PC-3 (cell line): ENCODE results near the gene ZNF226. TPM values are rescaled to one million over a fixed set of nuclear protein-coding genes. Genes with fewer than 3 reads are reported as not detected.
"Not testable (repeated sequence)": the region's sequence is repeated elsewhere in the genome, so short reads cannot be mapped to it uniquely, and the experiment has no call there.

Experiments
- ATAC-seq: fragments of 200-7000 bp; cut with Tn5 transposase; 2 replicates; pipeline ENCODE4 v1.9.1; 2020; ENCODE audit warnings: mild to moderate bottlenecking, moderate library complexity
- BruUV-seq: library from RNA; stranded (reverse); fragments of 400-500 nt; replicated peaks from 2 replicates; lab custom pipeline; 2021; lab: Mats Ljungman, UMichigan
- CTCF ChIA-PET: fragments of 300-600 bp; sonication (Branson Sonifier 250); formaldehyde crosslinking; loops from one replicate; lab custom pipeline; 2022; ENCODE audit warnings: antibody characterized with exemption; lab: Charles Lee
- POLR2A ChIA-PET: fragments of 300-600 bp; sonication (Branson Sonifier 250); formaldehyde crosslinking; loops from one replicate; lab custom pipeline; 2022; ENCODE audit warnings: antibody characterized with exemption; ENCODE audit not compliant: unreplicated experiment; lab: Charles Lee
- DNase-seq: peaks from one replicate; pipeline ENCODE4 v3.0.0-alpha.2; 2015
- H2AFZ ChIP-seq: fragments of 300-600 bp; sonication (generic); 2 replicates; pipeline ENCODE4 v1.6.0; 2016; ENCODE audit warnings: antibody characterized with exemption, low read length
- H3F3A ChIP-seq: fragments of 300-600 bp; sonication (generic); one replicate; pipeline ENCODE4 v1.6.0; 2017; ENCODE audit warnings: antibody characterized with exemption, low read length, control low read depth, mild to moderate bottlenecking; ENCODE audit not compliant: unreplicated experiment
- H3K27ac ChIP-seq: fragments of 300-600 bp; sonication (generic); 2 replicates; pipeline ENCODE4 v1.5.1; 2016; ENCODE audit warnings: mild to moderate bottlenecking, low read length
- H3K27me3 ChIP-seq: fragments of 300-600 bp; sonication (generic); 2 replicates; pipeline ENCODE4 v1.6.1; 2016; ENCODE audit warnings: low read length, mixed read lengths
- H3K36me3 ChIP-seq: fragments of 300-600 bp; sonication (generic); 2 replicates; pipeline ENCODE4 v1.6.1; 2016; ENCODE audit warnings: low read depth, mixed run types, low read length, mixed read lengths
- H3K4me1 ChIP-seq: fragments of 300-600 bp; sonication (generic); 2 replicates; pipeline ENCODE4 v1.5.1; 2016; ENCODE audit warnings: low read length; ENCODE audit not compliant: insufficient read depth
- H3K4me2 ChIP-seq: fragments of 300-600 bp; sonication (generic); 2 replicates; pipeline ENCODE4 v1.6.0; 2016; ENCODE audit warnings: low read length
- H3K4me3 ChIP-seq: fragments of 300-600 bp; sonication (generic); 2 replicates; pipeline ENCODE4 v1.5.1; 2016; ENCODE audit warnings: mild to moderate bottlenecking, low read length, mixed read lengths
- H3K79me2 ChIP-seq: fragments of 300-600 bp; sonication (generic); 2 replicates; pipeline ENCODE4 v1.6.1; 2017; ENCODE audit warnings: low read length, mixed read lengths
- H3K9ac ChIP-seq: fragments of 300-600 bp; sonication (generic); 2 replicates; pipeline ENCODE4 v1.6.0; 2016; ENCODE audit warnings: mild to moderate bottlenecking, low read length
- H3K9me2 ChIP-seq: fragments of 300-600 bp; sonication (generic); replicated peaks from 2 replicates; pipeline ENCODE4 v1.6.1; 2016; ENCODE audit warnings: mixed run types, low read length, mixed read lengths
- H3K9me3 ChIP-seq: fragments of 300-600 bp; sonication (generic); 2 replicates; pipeline ENCODE4 v1.6.1; 2016; ENCODE audit warnings: low read length, mixed read lengths
- H4K20me1 ChIP-seq: fragments of 300-600 bp; sonication (generic); 2 replicates; pipeline ENCODE4 v1.6.1; 2016; ENCODE audit warnings: low read length, mixed read lengths
- CTCF ChIP-seq: fragments of 300-600 bp; sonication (generic); conservative IDR thresholded peaks from 2 replicates; pipeline ENCODE4 v1.5.1; 2017; ENCODE audit warnings: antibody characterized with exemption, low read depth, mild to moderate bottlenecking, low read length
- EZH2 ChIP-seq: fragments of 300-600 bp; sonication (generic); IDR thresholded peaks from one replicate; pipeline ENCODE4 v1.6.1; 2017; ENCODE audit warnings: antibody characterized with exemption, mild to moderate bottlenecking, low read length; ENCODE audit not compliant: unreplicated experiment
- EZH2phosphoT487 ChIP-seq: fragments of 300-600 bp; sonication (generic); IDR thresholded peaks from 2 replicates; pipeline ENCODE4 v1.6.1; 2018; ENCODE audit warnings: mild to moderate bottlenecking, antibody characterized with exemption, low read length, borderline replicate concordance
- intact Hi-C: fragments of 100-400 bp; cut with micrococcal nuclease; formaldehyde crosslinking; loops from 2 replicates; pipeline ENCODE4 v1.9.0; 2023
- total RNA-seq: library from RNA; depleted of rRNA; stranded (reverse); fragments of >200 nt; gene quantifications from 2 replicates; pipeline ENCODE4 v1.2.3, GENCODE V29; 2014

The ZNF226 gene
- total RNA-seq, 1 experiment from 2014 or later = 6.0 TPM

- Histone ChIP-seq H3K79me2 (no peaks in the 10 kb centered on the region), H3K9me3 (no peaks in the 10 kb centered on the region), H3K4me3 (no peak overlapping the region), H3K27ac (no peak overlapping the region), H3F3A (no peaks in the 10 kb centered on the region), H3K36me3 (no peaks in the 10 kb centered on the region), H4K20me1 (no peaks in the 10 kb centered on the region), H3K4me2 (no peak overlapping the region), H3K9ac (no peak overlapping the region), H3K4me1 (no peaks in the 10 kb centered on the region), H2AFZ (no peak overlapping the region), H3K27me3 (no peaks in the 10 kb centered on the region), H3K9me2 (no peaks in the 10 kb centered on the region)
- TF ChIP-seq CTCF = no peak
- no peak for TF ChIP-seq EZH2
- TF ChIP-seq EZH2phosphoT487 = no peak
- no TSS peak for BruUV-seq
- ChIA-PET POLR2A (no interaction called here), CTCF (no interaction called here)
- ATAC-seq (no peak), DNase-seq (no peak)
- intact Hi-C loops = no loop called here
These were observed 37.6 kb downstream of the ZNF226 start for GRCh38 chr19:44202470-44202869.

- H4K20me1 ChIP-seq = no peaks in the 10 kb centered on the region
- H3K9me2 ChIP-seq = no peaks in the 10 kb centered on the region
- H3K27ac ChIP-seq = no peak overlapping the region
- no peaks in the 10 kb centered on the region for H3K4me1 ChIP-seq
- no peak overlapping the region for H3K9ac ChIP-seq
- CTCF ChIA-PET = no interaction called here
- TF ChIP-seq CTCF (no peak), EZH2phosphoT487 (no peak), EZH2 (no peak)
- H3K36me3 ChIP-seq = no peaks in the 10 kb centered on the region
- H3F3A ChIP-seq = no peaks in the 10 kb centered on the region
- no peak overlapping the region for H3K4me2 ChIP-seq
- H3K9me3 ChIP-seq = no peaks in the 10 kb centered on the region
- ATAC-seq = no peak
- no TSS peak for BruUV-seq
- intact Hi-C loops = no loop called here
- POLR2A ChIA-PET = no interaction called here
- no peak overlapping the region for H2AFZ ChIP-seq
- no peak for DNase-seq
- no peak overlapping the region for H3K4me3 ChIP-seq
- H3K79me2 ChIP-seq = no peaks in the 10 kb centered on the region
- no peaks in the 10 kb centered on the region for H3K27me3 ChIP-seq
These were observed 38.1 kb downstream of the ZNF226 start for GRCh38 chr19:44202974-44203373.

GRCh38 chr19:44203877-44204276 is 39.0 kb downstream of the ZNF226 start:
- H3K9ac ChIP-seq, H3K36me3 ChIP-seq, BruUV-seq, H4K20me1 ChIP-seq, H3K27me3 ChIP-seq, H3K27ac ChIP-seq, H3K4me3 ChIP-seq, ATAC-seq, H3F3A ChIP-seq, H2AFZ ChIP-seq, POLR2A ChIA-PET, H3K9me2 ChIP-seq, H3K9me3 ChIP-seq, H3K4me1 ChIP-seq, intact Hi-C loops, CTCF ChIA-PET, H3K79me2 ChIP-seq, H3K4me2 ChIP-seq, DNase-seq: not testable (repeated sequence)
